Left renal cortex interstitium (tissue), 4 donors: ENCODE measurements around the gene THRB. TPM values are rescaled to one million over a fixed set of nuclear protein-coding genes. Genes with fewer than 3 reads are reported as not detected.

Experiments
- DNase-seq, 4 donors: peaks; one replicate each; pipeline ENCODE4 v3.0.0-alpha.2; 2013; ENCODE audit warnings: low read depth in 4 of 4, low spot score in 2 of 4, missing footprints in 1 of 4
- polyA plus RNA-seq, 4 donors: library from polyadenylated mRNA; unstranded; fragments of 120-200 nt; gene quantifications; one replicate each; pipeline ENCODE4 v1.2.1, GENCODE V29; 2013; ENCODE audit not compliant: insufficient read length in 4 of 4

Gene THRB
- polyA plus RNA-seq, 4 donors = 20.3 to 28.7 (median 27.2) TPM

GRCh38 chr3:24323272-24323671, 171.4 kb downstream of the THRB start:
- no peak for DNase-seq

- DNase-seq = no peak
Observed at GRCh38 chr3:24320601-24321000, 174.0 kb downstream of the THRB start.

- DNase-seq = no peak
Observed at GRCh38 chr3:24318677-24319287, 175.9 kb downstream of the THRB start.

- no peak for DNase-seq
Observed at GRCh38 chr3:24316887-24317383, 177.7 kb downstream of the THRB start.

GRCh38 chr3:24315971-24316370, 178.7 kb downstream of the THRB start:
- no peak for DNase-seq

GRCh38 chr3:24315356-24315755, 179.3 kb downstream of the THRB start:
- DNase-seq = no peak

GRCh38 chr3:24311881-24312280, 182.8 kb downstream of the THRB start:
- no peak for DNase-seq

- DNase-seq = no peak
Observed at GRCh38 chr3:24310887-24311286, 183.8 kb downstream of the THRB start.

GRCh38 chr3:24306518-24306917, 188.1 kb downstream of the THRB start:
- DNase-seq = no peak

- DNase-seq = no peak
Observed at GRCh38 chr3:24305795-24306467, 188.7 kb downstream of the THRB start.

GRCh38 chr3:24303057-24303754, 191.4 kb downstream of the THRB start:
- DNase-seq = no peak

GRCh38 chr3:24302396-24302795, 192.3 kb downstream of the THRB start:
- no peak for DNase-seq

GRCh38 chr3:24300949-24301348, 193.7 kb downstream of the THRB start:
- DNase-seq = no peak

GRCh38 chr3:24299806-24300626, 194.6 kb downstream of the THRB start:
- no peak for DNase-seq

- no peak for DNase-seq
Observed at GRCh38 chr3:24299246-24299805, 195.3 kb downstream of the THRB start.

- no peak for DNase-seq
Observed at GRCh38 chr3:24296441-24297205, 198.0 kb downstream of the THRB start.

- DNase-seq = no peak
Observed at GRCh38 chr3:24294150-24294549, 200.5 kb downstream of the THRB start.

GRCh38 chr3:24291646-24292045, 203.0 kb downstream of the THRB start:
- no peak for DNase-seq

- no peak for DNase-seq
Observed at GRCh38 chr3:24290596-24290995, 204.1 kb downstream of the THRB start.
